ENCODE results near the gene ALOX5AP.

ALOX5AP gene

GRCh38 chr13:30735025-30735871 is at the start of gene ALOX5AP:
TSS of gene ALOX5AP (plus strand) at chr13:30735543. CDS start at chr13:30735606, 63 bp downstream.
- ChIA-PET CTCF (no interaction called here), POLR2A (ENCODE audit: low non-redundant PET) (no interaction called here)
- no peak for TF ChIP-seq CTCF (conservative IDR thresholded peaks at IDR 0.05; ENCODE audit: low read depth)
- DNase-seq (ENCODE audit: low spot score), result no peak
- H3K27ac ChIP-seq, result peak within 1 kb of the TSS; percentile 56

- ChIA-PET CTCF (interaction anchor here (0.5 kb wide), 1 partner anchor 137 kb away, joined by 4 read pairs; no protein-coding TSS in a partner anchor), POLR2A (ENCODE audit: low non-redundant PET) (no interaction called here)
- no peak for TF ChIP-seq CTCF (conservative IDR thresholded peaks at IDR 0.05; ENCODE audit: low read depth)
- DNase-seq (ENCODE audit: low spot score), result no peak
- H3K27ac ChIP-seq, result no peak overlapping the region
Measured at GRCh38 chr13:30685987-30686386, 49.4 kb upstream of the ALOX5AP start.

- no peak for TF ChIP-seq CTCF (conservative IDR thresholded peaks at IDR 0.05; ENCODE audit: low read depth)
- ChIA-PET POLR2A (ENCODE audit: low non-redundant PET) (no interaction called here), CTCF (no interaction called here)
- DNase-seq (ENCODE audit: low spot score), result no peak
- H3K27ac ChIP-seq, result no peak overlapping the region
Measured at GRCh38 chr13:30687601-30688000, 47.7 kb upstream of the ALOX5AP start.

GRCh38 chr13:30689752-30690151 is 45.6 kb upstream of the ALOX5AP start:
- CTCF ChIA-PET, result interaction anchor here (0.5 to 0.6 kb wide), 2 partner anchors 15 to 109 kb away, joined by 3 to 4 read pairs; no protein-coding TSS in a partner anchor
- DNase-seq (ENCODE audit: low spot score), result no peak
- H3K27ac ChIP-seq, result peak overlapping the region; percentile 86
- POLR2A ChIA-PET (ENCODE audit: low non-redundant PET), result no interaction called here
- no peak for TF ChIP-seq CTCF (conservative IDR thresholded peaks at IDR 0.05; ENCODE audit: low read depth)

- TF ChIP-seq CTCF (conservative IDR thresholded peaks at IDR 0.05; ENCODE audit: low read depth), result no peak
- peak overlapping the region; percentile 86 for H3K27ac ChIP-seq
- DNase-seq (ENCODE audit: low spot score), result peak; percentile 41
- ChIA-PET CTCF (interaction anchor here (0.5 to 0.7 kb wide), 5 partner anchors 12 to 415 kb away, joined by 3 to 4 read pairs (median 3); no protein-coding TSS in a partner anchor), POLR2A (ENCODE audit: low non-redundant PET) (no interaction called here)
Measured at GRCh38 chr13:30690282-30691188, 44.8 kb upstream of the ALOX5AP start.

- no peak for DNase-seq (ENCODE audit: low spot score)
- no peak overlapping the region for H3K27ac ChIP-seq
- POLR2A ChIA-PET (ENCODE audit: low non-redundant PET), result no interaction called here
- CTCF ChIA-PET, result no interaction called here
- TF ChIP-seq CTCF (conservative IDR thresholded peaks at IDR 0.05; ENCODE audit: low read depth), result no peak
Measured at GRCh38 chr13:30692113-30692512, 43.2 kb upstream of the ALOX5AP start.
